ENCODE data around the gene RNASE4. TPM values are rescaled to one million over a fixed set of nuclear protein-coding genes. Genes with fewer than 3 reads are reported as not detected.

The RNASE4 gene
- total and polyA plus RNA-seq, 10 of the 15 experiments (the other 5 are each of a cell fraction or from before 2014, with no cell fraction given), result 0.87 to 2.6 (median 1.3) TPM

GRCh38 chr14:20719777-20720176 is 35.4 kb downstream of the RNASE4 start:
- ChIA-PET POLR2A (no interaction called here), CTCF (interaction anchor here (0.6 to 1.1 kb wide), 5 partner anchors 9 to 139 kb away, joined by 3 to 5 read pairs (median 3); no protein-coding TSS in a partner anchor), SMC1A (ENCODE audit: uncharacterized antibody, unreplicated experiment) (interaction anchor here (0.5 to 1.2 kb wide), 2 partner anchors 55 to 152 kb away, joined by 3 to 4 read pairs; no protein-coding TSS in a partner anchor), RAD21 (ENCODE audit: unreplicated experiment) (no interaction called here)
- TF ChIP-seq IKZF2 (IDR thresholded peaks at IDR 0.05) (no peak), RUNX3 (IDR thresholded peaks at IDR 0.05; ENCODE audit: low read length) (peak; percentile 23; the same call in 1 of the 2 replicates), CREB1 (IDR thresholded peaks at IDR 0.05; ENCODE audit: low read depth) (no peak), IKZF1 (conservative IDR thresholded peaks at IDR 0.05) (no peak), HCFC1 (IDR thresholded peaks at IDR 0.05; ENCODE audit: low read length) (no peak), GATAD2B (conservative IDR thresholded peaks at IDR 0.05; ENCODE audit: low read depth) (no peak), TARDBP (IDR thresholded peaks at IDR 0.05; ENCODE audit: borderline replicate concordance) (no peak), PAX8 (IDR thresholded peaks at IDR 0.05) (no peak)
- no peak for DNase-seq (ENCODE audit: low read depth, low spot score)
- no peak for ATAC-seq
- H4K20me1 ChIP-seq (ENCODE audit: control insufficient read depth, insufficient read depth), result no peaks in the 10 kb centered on the region
- H3K4me2 ChIP-seq (ENCODE audit: control insufficient read depth, insufficient read depth), result no peak overlapping the region
- no TSS peak for BruUV-seq (replicated peaks)
- no peak overlapping the region for H3K27ac ChIP-seq (ENCODE audit: control insufficient read depth, insufficient read depth)
- no peak for FAIRE-seq
- intact Hi-C loops (cut with micrococcal nuclease; ENCODE audit: unreplicated experiment) (no loop called here), in situ Hi-C loops (cut with MboI) (no loop called here)
- H3K79me2 ChIP-seq (ENCODE audit: control insufficient read depth, insufficient read depth, low read length), result no peaks in the 10 kb centered on the region
- H2AFZ ChIP-seq (ENCODE audit: control insufficient read depth, low read depth, low read length), result no peak overlapping the region
- WGBS (ENCODE audit: insufficient coverage, insufficient replicate concordance, low lambda C conversion rate, missing lambda C conversion rate), result 11% methylated on average over 4 of the region's 4 CpGs
- no peak overlapping the region for H3K9ac ChIP-seq (ENCODE audit: control insufficient read depth, insufficient read depth, low read length)
- no peaks in the 10 kb centered on the region for H3K36me3 ChIP-seq (ENCODE audit: control insufficient read depth in 2 of 2, insufficient read depth in 2 of 2, low read length in 1 of 2)
- peaks cover 3 to 9% of the 10 kb centered on the region in 2 experiments; a peak in 3 of 4 replicates for H3K27me3 ChIP-seq (replicated peaks in 1 of 2; ENCODE audit: control insufficient read depth in 2 of 2, insufficient read depth in 2 of 2, low read length in 1 of 2)
- H3K4me1 ChIP-seq (ENCODE audit: control insufficient read depth, insufficient read depth, low read length), result no peaks in the 10 kb centered on the region; the same call in 1 of the 2 replicates
- no peaks in the 10 kb centered on the region; the same call in 2 of the 3 replicates for H3K9me3 ChIP-seq (replicated peaks; ENCODE audit: control insufficient read depth, insufficient read depth, low read length)
- no peak overlapping the region for H3K4me3 ChIP-seq

GRCh38 chr14:20720741-20721140 is 36.4 kb downstream of the RNASE4 start:
- DNase-seq (ENCODE audit: low read depth, low spot score) (no peak), ATAC-seq (no peak), FAIRE-seq (no peak)
- 23% methylated on average over 6 of the region's 6 CpGs for WGBS (ENCODE audit: insufficient coverage, insufficient replicate concordance, low lambda C conversion rate, missing lambda C conversion rate)
- Histone ChIP-seq H3K9ac (ENCODE audit: control insufficient read depth, insufficient read depth, low read length) (no peak overlapping the region), H2AFZ (ENCODE audit: control insufficient read depth, low read depth, low read length) (no peak overlapping the region), H3K9me3 (replicated peaks; ENCODE audit: control insufficient read depth, insufficient read depth, low read length) (no peaks in the 10 kb centered on the region), H3K4me3 (no peak overlapping the region), H3K27ac (ENCODE audit: control insufficient read depth, insufficient read depth) (no peak overlapping the region), H3K79me2 (ENCODE audit: control insufficient read depth, insufficient read depth, low read length) (no peaks in the 10 kb centered on the region), H3K36me3 (ENCODE audit: control insufficient read depth in 2 of 2, insufficient read depth in 2 of 2, low read length in 1 of 2) (no peaks in the 10 kb centered on the region), H3K4me1 (ENCODE audit: control insufficient read depth, insufficient read depth, low read length) (no peaks in the 10 kb centered on the region; the same call in 1 of the 2 replicates), H3K4me2 (ENCODE audit: control insufficient read depth, insufficient read depth) (no peak overlapping the region), H4K20me1 (ENCODE audit: control insufficient read depth, insufficient read depth) (no peaks in the 10 kb centered on the region), H3K27me3 (replicated peaks in 1 of 2; ENCODE audit: control insufficient read depth in 2 of 2, insufficient read depth in 2 of 2, low read length in 1 of 2) (peaks cover 3 to 9% of the 10 kb centered on the region in 2 experiments; a peak in 3 of 4 replicates)
- ChIA-PET SMC1A (ENCODE audit: uncharacterized antibody, unreplicated experiment) (no interaction called here), RAD21 (ENCODE audit: unreplicated experiment) (no interaction called here), CTCF (no interaction called here), POLR2A (no interaction called here)
- intact Hi-C loops (cut with micrococcal nuclease; ENCODE audit: unreplicated experiment) (no loop called here), in situ Hi-C loops (cut with MboI) (no loop called here)
- BruUV-seq (replicated peaks), result no TSS peak
- TF ChIP-seq MTA3 (IDR thresholded peaks at IDR 0.05; ENCODE audit: borderline replicate concordance, low read length) (no peak), DPF2 (IDR thresholded peaks at IDR 0.05) (no peak), ATF2 (IDR thresholded peaks at IDR 0.05; ENCODE audit: low read length) (no peak), PBX3 (IDR thresholded peaks at IDR 0.05; ENCODE audit: insufficient replicate concordance, low read depth, low read length) (no peak), JUND (IDR thresholded peaks at IDR 0.05; ENCODE audit: low read depth, low read length) (no peak), SREBF2 (IDR thresholded peaks at IDR 0.05; ENCODE audit: low read length) (no peak), ZBTB4 (CRISPR knock-in tag; IDR thresholded peaks at IDR 0.05) (no peak)

Data from GM12878 (cell line).